ENCODE measurements around the gene OXA1L. TPM values are rescaled to one million over a fixed set of nuclear protein-coding genes. Genes with fewer than 3 reads are reported as not detected.

Gene OXA1L
- total RNA-seq, 1 experiment from 2014 or later: 103 TPM

- Histone ChIP-seq H3K9me3 (ENCODE audit: low read depth, low read length, poor library complexity, severe bottlenecking) (no peaks in the 10 kb centered on the region), H3K4me1 (ENCODE audit: insufficient read depth, low read length, poor library complexity, severe bottlenecking) (peaks cover 4% of the 10 kb centered on the region), H3K27ac (ENCODE audit: low read depth, low read length, poor library complexity, severe bottlenecking) (no peak within 1 kb of the TSS), H3K4me3 (ENCODE audit: low read depth, low read length, poor library complexity, severe bottlenecking) (no peak within 1 kb of the TSS), H3K27me3 (replicated peaks; ENCODE audit: insufficient read depth, low read depth, low read length, poor library complexity) (no peaks in the 10 kb centered on the region), H3K36me3 (ENCODE audit: insufficient read depth, low read length, poor library complexity, severe bottlenecking) (no peaks in the 10 kb centered on the region)
- BruUV-seq (replicated peaks): no TSS peak
- ChIA-PET POLR2A (ENCODE audit: low non-redundant PET) (interaction anchor here (0.6 kb wide), 1 partner anchor 18 kb away, joined by 3 read pairs; no protein-coding TSS in a partner anchor), CTCF (no interaction called here)
- no peak for DNase-seq (ENCODE audit: low spot score)
- intact Hi-C loops (cut with micrococcal nuclease; ENCODE audit: unreplicated experiment): no loop called here
- TF ChIP-seq CTCF (conservative IDR thresholded peaks at IDR 0.05; ENCODE audit: low read depth, low read length): no peak
- no peak for TF ChIP-seq EZH2 (IDR thresholded peaks at IDR 0.05; ENCODE audit: borderline replicate concordance, low read depth, low read length, poor library complexity, severe bottlenecking)
These were observed 48.6 kb downstream of the OXA1L start, which contains the start of gene SLC7A7 for GRCh38 chr14:22814941-22815713. TSS of gene SLC7A7 (minus strand) at chr14:22815435. CDS start at chr14:22813398, 2,037 bp downstream.

- no peak for DNase-seq (ENCODE audit: low spot score)
- intact Hi-C loops (cut with micrococcal nuclease; ENCODE audit: unreplicated experiment): no loop called here
- no peak for TF ChIP-seq EZH2 (IDR thresholded peaks at IDR 0.05; ENCODE audit: borderline replicate concordance, low read depth, low read length, poor library complexity, severe bottlenecking)
- Histone ChIP-seq H3K4me3 (ENCODE audit: low read depth, low read length, poor library complexity, severe bottlenecking) (no peak overlapping the region), H3K36me3 (ENCODE audit: insufficient read depth, low read length, poor library complexity, severe bottlenecking) (no peaks in the 10 kb centered on the region), H3K9me3 (ENCODE audit: low read depth, low read length, poor library complexity, severe bottlenecking) (no peaks in the 10 kb centered on the region), H3K27ac (ENCODE audit: low read depth, low read length, poor library complexity, severe bottlenecking) (no peak overlapping the region), H3K27me3 (replicated peaks; ENCODE audit: insufficient read depth, low read depth, low read length, poor library complexity) (no peaks in the 10 kb centered on the region), H3K4me1 (ENCODE audit: insufficient read depth, low read length, poor library complexity, severe bottlenecking) (peaks cover 25% of the 10 kb centered on the region)
- ChIA-PET POLR2A (ENCODE audit: low non-redundant PET) (no interaction called here), CTCF (interaction anchor here (0.6 to 0.7 kb wide), 5 partner anchors 10 to 272 kb away, joined by 4 to 15 read pairs (median 6); partner anchors contain the start of gene MRPL52)
- BruUV-seq (replicated peaks): no TSS peak
These were observed 52.9 kb downstream of the OXA1L start for GRCh38 chr14:22819151-22819988.

GRCh38 chr14:22820731-22821130, 54.2 kb downstream of the OXA1L start:
- ChIA-PET POLR2A (ENCODE audit: low non-redundant PET) (no interaction called here), CTCF (interaction anchor here (0.7 kb wide), 2 partner anchors 48 to 86 kb away, joined by 3 to 5 read pairs; no protein-coding TSS in a partner anchor)
- BruUV-seq (replicated peaks): no TSS peak
- no peak overlapping the region for H3K27ac ChIP-seq (ENCODE audit: low read depth, low read length, poor library complexity, severe bottlenecking)
- H3K4me3 ChIP-seq (ENCODE audit: low read depth, low read length, poor library complexity, severe bottlenecking): no peak overlapping the region
- no peaks in the 10 kb centered on the region for H3K36me3 ChIP-seq (ENCODE audit: insufficient read depth, low read length, poor library complexity, severe bottlenecking)
- DNase-seq (ENCODE audit: low spot score): no peak
- intact Hi-C loops (cut with micrococcal nuclease; ENCODE audit: unreplicated experiment): loop anchor here (5.0 kb wide), 2 partner anchors 82 to 162 kb away; partner anchors contain the start of gene AJUBA
- no peak for TF ChIP-seq CTCF (conservative IDR thresholded peaks at IDR 0.05; ENCODE audit: low read depth, low read length)
- no peak for TF ChIP-seq EZH2 (IDR thresholded peaks at IDR 0.05; ENCODE audit: borderline replicate concordance, low read depth, low read length, poor library complexity, severe bottlenecking)
- H3K4me1 ChIP-seq (ENCODE audit: insufficient read depth, low read length, poor library complexity, severe bottlenecking): peaks cover 25% of the 10 kb centered on the region
- no peaks in the 10 kb centered on the region for H3K27me3 ChIP-seq (replicated peaks; ENCODE audit: insufficient read depth, low read depth, low read length, poor library complexity)
- H3K9me3 ChIP-seq (ENCODE audit: low read depth, low read length, poor library complexity, severe bottlenecking): no peaks in the 10 kb centered on the region
